A549 (cell line): ENCODE measurements around the gene SPEF1. TPM values are rescaled to one million over a fixed set of nuclear protein-coding genes. Genes with fewer than 3 reads are reported as not detected.

ENCODE experiments used
- ATAC-seq, 2 experiments: fragments of 200-7000 bp in 1 of 2; fragments of >200 bp in 1 of 2; cut with Nextera tagmentation in 1 of 2; cut with Tn5 transposase in 1 of 2; 3 replicates each; pipeline versions ENCODE4 v1.8.0 to v1.9.1; 2018 to 2020; ENCODE audit warnings: mild to moderate bottlenecking in 1 of 2, moderate library complexity in 1 of 2
- CTCF ChIA-PET: fragments of 300-600 bp; sonication (Branson Sonifier 250); formaldehyde crosslinking; extraction: SDS; loops from one replicate; lab custom pipeline; 2021; ENCODE audit warnings: antibody characterized with exemption, inconsistent platforms; lab: Yijun Ruan, JAX
- POLR2A ChIA-PET: fragments of 350-600 bp; formaldehyde crosslinking; extraction: SDS; loops from one replicate; lab custom pipeline; 2021; ENCODE audit warnings: antibody characterized with exemption, inconsistent platforms; lab: Yijun Ruan, JAX
- DNase-seq, 2 experiments: peaks; one replicate each; pipeline versions ENCODE4 v3.0.0 to v3.0.0-alpha.2; 2011 to 2016; ENCODE audit warnings: low read depth in 1 of 2, low spot score in 1 of 2
- FAIRE-seq: peaks from 2 replicates; lab custom pipeline; 2011; peaks lifted over from hg19 to GRCh38; lab: Jason Lieb, UNC
- H3K27ac ChIP-seq, 2 experiments: fragments of >200 bp; sonication (Bioruptor Twin); formaldehyde crosslinking; 3 replicates each; pipeline ENCODE4 v1.5.1; 2016 to 2017
- H3K4me1 ChIP-seq: fragments of >200 bp; sonication (Bioruptor Twin); formaldehyde crosslinking; 3 replicates; pipeline ENCODE4 v1.6.1; 2016
- H3K4me2 ChIP-seq: fragments of >200 bp; sonication (Bioruptor Twin); formaldehyde crosslinking; 3 replicates; pipeline ENCODE4 v1.6.1; 2016
- H3K4me3 ChIP-seq: fragments of >200 bp; sonication (Bioruptor Twin); formaldehyde crosslinking; 3 replicates; pipeline ENCODE4 v1.5.1; 2016
- H3K9me3 ChIP-seq: fragments of >200 bp; sonication (Bioruptor Twin); formaldehyde crosslinking; 3 replicates; pipeline ENCODE4 v1.6.1; 2016
- CBX2 ChIP-seq: fragments of 200-600 bp; sonication (generic); IDR thresholded peaks from 2 replicates; pipeline ENCODE4 v1.6.1; 2016; ENCODE audit warnings: low read depth, mild to moderate bottlenecking, borderline replicate concordance
- CEBPB ChIP-seq, 2 experiments: fragments of >200 bp in 1 of 2; sonication (Bioruptor Twin) in 1 of 2; formaldehyde crosslinking in 1 of 2; IDR thresholded peaks; 2 replicates each; pipeline ENCODE4 v1.6.1; 2012 to 2016
- EHMT2 ChIP-seq: fragments of 200-600 bp; sonication (generic); IDR thresholded peaks from 2 replicates; pipeline ENCODE4 v1.6.1; 2016; ENCODE audit warnings: antibody characterized with exemption, low read depth, mild to moderate bottlenecking, moderate library complexity
- ESRRA ChIP-seq: fragments of 150-350 bp; IDR thresholded peaks from 2 replicates; pipeline ENCODE4 v1.6.1; 2014; ENCODE audit warnings: mild to moderate bottlenecking, low read length, borderline replicate concordance
- HDAC2 ChIP-seq: fragments of 200-600 bp; sonication (generic); IDR thresholded peaks from 2 replicates; pipeline ENCODE4 v1.6.1; 2016
- HEYL ChIP-seq: fragments of 250-450 bp; sonication (Bioruptor Pico); IDR thresholded peaks from 2 replicates; pipeline ENCODE4 v1.8.0; 2021; ENCODE audit warnings: mild to moderate bottlenecking, moderate library complexity
- JUN ChIP-seq, 2 experiments: fragments of >200 bp; sonication (Bioruptor Twin); formaldehyde crosslinking; IDR thresholded peaks; 2 replicates in 1 of 2; 3 replicates in 1 of 2; pipeline ENCODE4 v1.6.1; 2016 to 2017
- JUNB ChIP-seq: fragments of >200 bp; sonication (Bioruptor Twin); formaldehyde crosslinking; IDR thresholded peaks from 2 replicates; pipeline ENCODE4 v1.6.1; 2016
- KDM5A ChIP-seq: fragments of 200-600 bp; sonication (generic); IDR thresholded peaks from 2 replicates; pipeline ENCODE4 v1.6.1; 2016; ENCODE audit warnings: antibody characterized with exemption, mild to moderate bottlenecking
- RARB ChIP-seq: fragments of 250-450 bp; sonication (Bioruptor Pico); IDR thresholded peaks from 2 replicates; pipeline ENCODE4 v1.8.0; 2021; ENCODE audit warnings: mild to moderate bottlenecking, moderate library complexity
- SMC3 ChIP-seq: fragments of >200 bp; sonication (Bioruptor Twin); formaldehyde crosslinking; IDR thresholded peaks from 3 replicates; pipeline ENCODE4 v1.6.1; 2018; ENCODE audit warnings: inconsistent platforms
- TFCP2L1 ChIP-seq: fragments of 250-450 bp; sonication (Bioruptor Pico); IDR thresholded peaks from 2 replicates; pipeline ENCODE4 v1.5.0; 2021; ENCODE audit warnings: mild to moderate bottlenecking
- TP53 ChIP-seq: fragments of 250-450 bp; sonication (Bioruptor Pico); IDR thresholded peaks from 2 replicates; pipeline ENCODE4 v1.5.0; 2021; ENCODE audit warnings: mild to moderate bottlenecking, moderate library complexity
- ZC3H11A ChIP-seq: fragments of 450-650 bp; IDR thresholded peaks from 2 replicates; pipeline ENCODE4 v1.6.1; 2014; ENCODE audit warnings: antibody characterized with exemption, mild to moderate bottlenecking
- ZFP36 ChIP-seq: fragments of 450-650 bp; IDR thresholded peaks from 2 replicates; pipeline ENCODE4 v1.6.1; 2014; ENCODE audit warnings: borderline replicate concordance; ENCODE audit not compliant: partially characterized antibody
- WGBS: methylation state at CpG from one replicate; pipeline ENCODE4 v1.1.6; 2017; ENCODE audit errors: missing lambda C conversion rate; 5-methylcytosine and 5-hydroxymethylcytosine counted together
- polyA plus RNA-seq, 4 experiments: library from polyadenylated mRNA; depleted of rRNA in 3 of 4; stranded (reverse); fragments of >200 nt; fragmentation: RNase III in 1 of 4; extraction: RNeasy Plus Mini Kit Qiagen cat#74134 plus additional on column Dnase treatment in 1 of 4; gene quantifications; 2 replicates in 3 of 4; 3 replicates in 1 of 4; pipeline ENCODE4 v1.2.3, GENCODE V29; 2011 to 2017
- TF ChIP-seq, protein P1 (sequence below): fragments of 150-350 bp; IDR thresholded peaks from 2 replicates; pipeline ENCODE4 v1.6.1; 2014; ENCODE audit warnings: low read depth, mild to moderate bottlenecking, low read length
- TF ChIP-seq, protein P2 (sequence below): IDR thresholded peaks from 2 replicates; pipeline ENCODE4 v1.6.1; 2012

The SPEF1 gene
- polyA plus RNA-seq, 2 of the 4 experiments (the other 2 are of a cell fraction) = 0.41 to 1.3 TPM

DNA sequence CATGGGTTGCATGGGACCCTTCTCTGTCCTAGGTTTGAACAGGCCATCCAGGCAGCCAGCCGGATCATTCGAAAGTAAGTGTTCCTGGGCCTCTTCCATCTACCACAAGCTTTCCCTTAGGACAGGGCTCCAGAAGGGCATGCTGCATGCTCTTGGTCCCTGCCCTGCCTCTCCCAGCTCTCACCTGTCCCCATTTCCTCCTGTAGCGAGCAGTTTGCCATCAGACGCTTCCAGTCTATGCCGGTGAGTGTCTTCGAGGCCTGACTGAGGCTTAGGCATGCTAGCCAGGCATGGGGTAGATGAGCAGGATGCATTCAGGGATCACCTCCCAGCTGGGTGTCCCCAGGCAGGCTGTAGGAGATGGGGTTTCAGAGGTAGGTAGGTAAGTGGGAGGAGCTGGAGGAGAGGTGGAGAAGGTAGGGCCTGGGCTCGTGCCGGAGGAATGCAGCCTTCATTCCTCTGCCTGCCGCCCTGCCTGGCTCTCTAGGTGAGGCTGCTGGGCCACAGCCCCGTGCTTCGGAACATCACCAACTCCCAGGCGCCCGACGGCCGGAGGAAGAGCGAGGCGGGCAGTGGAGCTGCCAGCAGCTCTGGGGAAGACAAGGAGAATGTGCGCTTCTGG is 19.1 kb upstream of the SPEF1 start:
- Histone ChIP-seq H3K4me3 (no peak overlapping the region), H3K27ac (peak overlapping the region in 1 of 2 experiments; percentile 98; a peak in 3 of 6 replicates), H3K4me2 (no peak overlapping the region; the same call in 2 of the 3 replicates), H3K4me1 (peaks cover 64% of the 10 kb centered on the region), H3K9me3 (no peaks in the 10 kb centered on the region)
- CTCF ChIA-PET = interaction anchor here (1.2 to 1.9 kb wide), 4 partner anchors 53 to 100 kb away, joined by 3 to 8 read pairs (median 4); no protein-coding TSS in a partner anchor
- TF ChIP-seq, protein P1, sequence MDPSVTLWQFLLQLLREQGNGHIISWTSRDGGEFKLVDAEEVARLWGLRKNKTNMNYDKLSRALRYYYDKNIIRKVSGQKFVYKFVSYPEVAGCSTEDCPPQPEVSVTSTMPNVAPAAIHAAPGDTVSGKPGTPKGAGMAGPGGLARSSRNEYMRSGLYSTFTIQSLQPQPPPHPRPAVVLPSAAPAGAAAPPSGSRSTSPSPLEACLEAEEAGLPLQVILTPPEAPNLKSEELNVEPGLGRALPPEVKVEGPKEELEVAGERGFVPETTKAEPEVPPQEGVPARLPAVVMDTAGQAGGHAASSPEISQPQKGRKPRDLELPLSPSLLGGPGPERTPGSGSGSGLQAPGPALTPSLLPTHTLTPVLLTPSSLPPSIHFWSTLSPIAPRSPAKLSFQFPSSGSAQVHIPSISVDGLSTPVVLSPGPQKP = no peak
- TF ChIP-seq KDM5A (no peak), TFCP2L1 (CRISPR knock-in tag) (no peak)
- POLR2A ChIA-PET = interaction anchor here (1.2 kb wide), 1 partner anchor 11 kb away, joined by 3 read pairs; no protein-coding TSS in a partner anchor
- peak; percentile 28 for FAIRE-seq
- WGBS = 91% methylated on average over 18 of the region's 18 CpGs
- no peak for ATAC-seq
- DNase-seq = no peak

DNA sequence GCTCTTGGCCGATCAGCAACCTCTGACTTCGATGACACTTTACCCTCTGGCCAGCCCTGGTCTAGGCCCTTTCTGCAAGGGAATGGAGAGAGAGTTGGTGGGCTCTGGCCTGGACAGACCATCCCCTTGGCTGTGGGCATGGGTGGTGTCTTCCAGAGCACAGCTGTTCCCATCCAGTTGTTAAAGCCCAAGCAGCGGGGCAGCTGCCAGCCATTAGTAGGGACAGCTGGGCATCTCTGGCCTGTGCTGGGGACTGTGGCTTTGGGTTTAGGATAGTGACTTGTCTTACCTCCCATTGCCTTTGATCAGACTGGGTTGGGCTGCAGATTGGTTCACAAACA is 17.6 kb upstream of the SPEF1 start:
- POLR2A ChIA-PET = no interaction called here
- peak overlapping the region; percentile 98 to 99 for H3K27ac ChIP-seq
- H3K9me3 ChIP-seq = no peaks in the 10 kb centered on the region
- peak overlapping the region; percentile 84 for H3K4me2 ChIP-seq
- FAIRE-seq (no peak), ATAC-seq (no peak), DNase-seq (no peak)
- peaks cover 58% of the 10 kb centered on the region for H3K4me1 ChIP-seq
- WGBS = 100% methylated on average over 3 of the region's 3 CpGs
- peak overlapping the region; percentile 84; the same call in 2 of the 3 replicates for H3K4me3 ChIP-seq
- CTCF ChIA-PET = interaction anchor here (1.9 kb wide), 1 partner anchor 56 kb away, joined by 8 read pairs; no protein-coding TSS in a partner anchor
- TF ChIP-seq, protein P2, sequence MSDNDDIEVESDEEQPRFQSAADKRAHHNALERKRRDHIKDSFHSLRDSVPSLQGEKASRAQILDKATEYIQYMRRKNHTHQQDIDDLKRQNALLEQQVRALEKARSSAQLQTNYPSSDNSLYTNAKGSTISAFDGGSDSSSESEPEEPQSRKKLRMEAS = peak; percentile 23; the same call in 1 of the 2 replicates
- TF ChIP-seq HDAC2 (no peak), JUN (IDR thresholded peaks at IDR 0.05) (peak in 1 of 2 experiments; percentile 37; a peak in 1 of 5 replicates)
- TF ChIP-seq, all 56 proteins: peak for 2

DNA sequence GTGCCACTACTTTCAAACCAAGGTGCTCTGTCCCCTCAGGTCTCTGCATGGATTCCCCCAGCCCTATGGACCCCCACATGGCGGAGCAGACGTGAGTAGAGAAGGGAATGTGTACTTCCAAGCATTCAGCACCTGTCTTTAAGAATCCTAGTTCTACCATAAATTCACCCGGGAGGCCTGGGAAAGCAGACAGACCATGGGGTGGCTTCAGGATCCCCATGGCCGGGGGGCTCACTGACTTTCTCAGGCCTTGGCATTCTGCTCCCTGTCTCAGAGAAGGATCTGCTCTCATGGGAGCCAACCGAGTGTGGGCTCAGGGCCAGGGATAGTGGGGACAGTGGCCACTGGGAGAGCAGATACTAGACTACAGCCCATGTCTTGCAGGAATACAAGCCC is 17.1 kb upstream of the SPEF1 start:
- ChIA-PET POLR2A (no interaction called here), CTCF (no interaction called here)
- TF ChIP-seq HEYL (CRISPR knock-in tag) (no peak), CBX2 (no peak), TP53 (CRISPR knock-in tag) (no peak), SMC3 (no peak), KDM5A (no peak), RARB (CRISPR knock-in tag) (no peak), ZC3H11A (no peak), ZFP36 (no peak), JUNB (no peak), CEBPB (IDR thresholded peaks at IDR 0.05) (no peak), HDAC2 (no peak), ESRRA (no peak), TFCP2L1 (CRISPR knock-in tag) (no peak), EHMT2 (no peak)
- TF ChIP-seq, protein P1 = no peak
- H3K4me3 ChIP-seq = peak overlapping the region; percentile 84
- WGBS = 84% methylated on average over 5 of the region's 5 CpGs
- no peak for ATAC-seq
- H3K4me2 ChIP-seq = peak overlapping the region; percentile 84
- H3K27ac ChIP-seq = peak overlapping the region; percentile 98 to 99
- no peaks in the 10 kb centered on the region for H3K9me3 ChIP-seq
- H3K4me1 ChIP-seq = peaks cover 58% of the 10 kb centered on the region
- no peak for FAIRE-seq
- DNase-seq = no peak
